Neuronal stem cell (in vitro differentiated cells): ENCODE results near the gene CYB561D2.

ENCODE experiments used
- DNase-seq: peaks from one replicate; pipeline ENCODE4 v3.0.0-alpha.2; 2013; ENCODE audit warnings: low spot score
- H2AFZ ChIP-seq: one replicate; pipeline ENCODE4 v1.6.1; 2013; ENCODE audit warnings: mild to moderate bottlenecking, low read length, inconsistent platforms
- H2AK5ac ChIP-seq: 2 replicates; pipeline ENCODE4 v1.6.1; 2013; ENCODE audit warnings: low read depth, mild to moderate bottlenecking, inconsistent platforms, low read length, moderate library complexity, mixed read lengths
- H2BK120ac ChIP-seq: 2 replicates; pipeline ENCODE4 v1.6.1; 2013; ENCODE audit warnings: low read depth, mild to moderate bottlenecking, inconsistent platforms, low read length, moderate library complexity, mixed read lengths
- H2BK12ac ChIP-seq: one replicate; pipeline ENCODE4 v1.6.1; 2013; ENCODE audit warnings: low read length, inconsistent platforms
- H2BK15ac ChIP-seq: 2 replicates; pipeline ENCODE4 v1.6.1; 2013; ENCODE audit warnings: mild to moderate bottlenecking, low read length, inconsistent platforms, mixed read lengths
- H2BK5ac ChIP-seq: one replicate; pipeline ENCODE4 v1.6.1; 2013; ENCODE audit warnings: inconsistent platforms, mild to moderate bottlenecking, low read length, moderate library complexity
- H3K14ac ChIP-seq: one replicate; pipeline ENCODE4 v1.6.1; 2013; ENCODE audit warnings: low read length, inconsistent platforms
- H3K18ac ChIP-seq: 2 replicates; pipeline ENCODE4 v1.6.1; 2013; ENCODE audit warnings: low read length, inconsistent platforms
- H3K23ac ChIP-seq: 2 replicates; pipeline ENCODE4 v1.6.1; 2013; ENCODE audit warnings: low read depth, mild to moderate bottlenecking, mixed read lengths, low read length, inconsistent platforms; ENCODE audit not compliant: poor library complexity
- H3K27ac ChIP-seq: replicated peaks from 3 replicates; pipeline ENCODE4 v1.5.1; 2013; ENCODE audit warnings: low read length, inconsistent platforms
- H3K27me3 ChIP-seq, 3 experiments: 2 replicates each; pipeline ENCODE4 v1.6.1; 2013; ENCODE audit warnings: low read length in 3 of 3, mild to moderate bottlenecking in 2 of 3, inconsistent platforms in 1 of 3, low read depth in 1 of 3, mixed read lengths in 1 of 3, moderate library complexity in 1 of 3; ENCODE audit not compliant: control insufficient read depth in 3 of 3, insufficient read depth in 3 of 3
- H3K36me3 ChIP-seq, 2 donors: replicated peaks in 1 of 2; 2 replicates each; pipeline ENCODE4 v1.6.1; 2013; ENCODE audit warnings: low read length in 2 of 2; ENCODE audit not compliant: control insufficient read depth in 2 of 2, insufficient read depth in 2 of 2
- H3K4ac ChIP-seq: 2 replicates; pipeline ENCODE4 v1.6.1; 2013; ENCODE audit warnings: inconsistent platforms, mild to moderate bottlenecking, low read length, moderate library complexity
- H3K4me1 ChIP-seq, 2 donors: 1 replicate in 1 of 2; 2 replicates in 1 of 2; pipeline ENCODE4 v1.6.1; 2013; ENCODE audit warnings: low read length in 2 of 2, low read depth in 1 of 2; ENCODE audit not compliant: control insufficient read depth in 2 of 2, insufficient read depth in 1 of 2
- H3K4me2 ChIP-seq: one replicate; pipeline ENCODE4 v1.6.1; 2013; ENCODE audit warnings: mild to moderate bottlenecking, low read length, inconsistent platforms; ENCODE audit not compliant: insufficient read depth, poor library complexity, severe bottlenecking
- H3K4me3 ChIP-seq, 2 donors: 2 replicates each; pipeline ENCODE4 v1.5.1; 2013; ENCODE audit warnings: low read length in 2 of 2, mild to moderate bottlenecking in 2 of 2, inconsistent platforms in 1 of 2, moderate library complexity in 1 of 2
- H3K79me1 ChIP-seq: one replicate; pipeline ENCODE4 v1.6.1; 2013; ENCODE audit warnings: low read depth, mild to moderate bottlenecking, inconsistent platforms, low read length, moderate library complexity
- H3K9ac ChIP-seq: one replicate; pipeline ENCODE4 v1.6.1; 2013; ENCODE audit warnings: mild to moderate bottlenecking, low read depth, low read length, inconsistent platforms; ENCODE audit not compliant: poor library complexity
- H3K9me3 ChIP-seq, 2 donors: replicated peaks in 1 of 2; 2 replicates each; pipeline versions ENCODE3 to v1.6.1; 2013; ENCODE audit warnings: low read length in 2 of 2, mild to moderate bottlenecking in 2 of 2, inconsistent platforms in 1 of 2, low read depth in 1 of 2, mixed read lengths in 1 of 2, moderate library complexity in 1 of 2; ENCODE audit not compliant: control insufficient read depth in 2 of 2, insufficient read depth in 1 of 2
- H4K8ac ChIP-seq: one replicate; pipeline ENCODE4 v1.6.1; 2013; ENCODE audit warnings: low read depth, mild to moderate bottlenecking, inconsistent platforms, low read length, moderate library complexity
- H4K91ac ChIP-seq: one replicate; pipeline ENCODE4 v1.6.1; 2013; ENCODE audit warnings: low read length, low read depth, mild to moderate bottlenecking, inconsistent platforms; ENCODE audit not compliant: poor library complexity
- WGBS, 2 donors: extraction: QIAGEN DNeasy Blood & Tissue Kit; methylation state at CpG; one replicate each; pipeline ENCODE4 v1.1.7; 2013; ENCODE audit warnings: missing lambda C conversion rate in 2 of 2, mixed read lengths in 1 of 2; ENCODE audit not compliant: insufficient read length in 2 of 2, insufficient replicate concordance in 1 of 2; ENCODE audit errors: extremely low coverage in 2 of 2; 5-methylcytosine and 5-hydroxymethylcytosine counted together

CYB561D2 gene

DNA sequence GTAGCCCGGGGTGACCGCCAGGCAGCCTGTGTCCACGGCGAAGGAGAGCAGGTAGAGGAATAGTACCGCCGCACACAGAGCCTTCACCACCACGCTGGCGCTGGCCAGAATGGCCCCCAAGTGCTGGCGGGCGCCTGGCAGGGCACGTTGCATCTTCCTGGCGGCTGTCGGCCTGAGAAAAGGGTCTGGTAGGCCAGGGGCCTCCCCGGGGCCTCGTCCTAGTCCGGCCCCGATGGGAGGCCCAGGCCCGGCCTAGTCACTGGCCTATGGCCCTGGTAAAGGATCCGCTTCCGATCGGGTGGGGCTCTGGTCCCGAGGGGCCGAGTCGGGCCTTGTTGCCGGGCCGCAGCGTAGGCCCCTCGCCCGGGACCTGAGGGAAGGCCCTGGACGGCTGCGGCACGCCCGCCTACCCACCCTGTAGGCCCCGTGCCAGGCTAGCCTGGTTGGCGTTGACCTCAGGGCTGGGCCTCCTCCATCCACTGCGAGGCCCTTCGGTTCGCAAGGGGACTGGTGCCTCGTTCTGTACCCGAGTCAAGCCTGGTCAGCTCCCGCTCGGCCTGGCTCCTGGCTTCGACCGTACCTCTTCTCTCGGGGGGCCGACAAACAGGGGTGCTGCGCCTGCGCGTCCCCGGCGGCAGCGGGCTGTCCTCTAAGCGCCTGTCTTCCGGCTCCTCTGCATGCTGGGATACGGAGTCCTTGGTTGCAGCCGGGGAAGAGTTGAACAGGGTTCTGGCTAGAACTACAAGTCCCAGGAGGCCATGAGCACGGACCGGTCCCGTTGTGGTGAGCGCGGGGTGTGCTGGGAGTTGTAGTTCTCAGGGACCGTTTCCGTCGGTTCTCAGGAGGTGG lies 8.5 kb downstream of the CYB561D2 start, which contains the start of gene TMEM115:
TSS of gene TMEM115 (minus strand) at position 611 of the 849 bp plus-strand sequence. CDS start at position 153, 458 bp downstream.
- Histone ChIP-seq H3K27me3 (peaks cover 0 to 19% (median 2%) of the 10 kb centered on the region in 3 experiments), H2BK15ac (no peak within 1 kb of the TSS), H4K91ac (no peak within 1 kb of the TSS), H3K14ac (peak within 1 kb of the TSS; percentile 87), H3K4me3 (peak within 1 kb of the TSS; percentile 96), H2BK12ac (no peak within 1 kb of the TSS), H3K9ac (peak within 1 kb of the TSS; percentile 100), H2AFZ (peak within 1 kb of the TSS; percentile 92), H3K9me3 (no peaks in the 10 kb centered on the region), H3K27ac (no peak within 1 kb of the TSS), H3K23ac (peak within 1 kb of the TSS; percentile 95), H3K4me2 (peak within 1 kb of the TSS; percentile 94), H3K79me1 (peaks cover 15% of the 10 kb centered on the region), H2BK5ac (peak within 1 kb of the TSS; percentile 40), H2AK5ac (peak within 1 kb of the TSS; percentile 79), H3K18ac (peak within 1 kb of the TSS; percentile 98), H3K4me1 (peaks cover 27 to 29% of the 10 kb centered on the region in 2 donors), H3K4ac (peak within 1 kb of the TSS; percentile 12), H3K36me3 (peaks cover 27 to 41% of the 10 kb centered on the region in 2 donors), H4K8ac (no peak within 1 kb of the TSS), H2BK120ac (no peak within 1 kb of the TSS)
- peak; percentile 96 for DNase-seq
- no CpG with 5 or more reads among the region's 64 CpGs for WGBS, 2 donors

DNA sequence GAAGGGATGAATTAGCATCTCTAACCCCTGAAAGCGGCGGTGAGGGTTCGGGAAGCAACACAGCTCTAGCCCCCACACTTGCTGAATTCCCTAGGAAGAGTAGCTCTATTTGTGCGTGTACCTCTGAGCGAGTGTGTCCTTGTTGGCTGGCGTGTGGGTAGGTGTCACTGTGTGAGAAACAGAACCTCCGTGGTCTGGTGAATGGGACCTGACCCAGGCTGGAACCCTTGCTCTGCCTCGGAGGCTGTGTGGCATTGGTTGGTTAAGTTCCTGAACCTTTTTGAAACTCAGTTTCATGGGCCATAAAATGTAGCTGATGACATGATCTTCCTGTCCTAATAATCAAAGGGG lies 9.1 kb downstream of the CYB561D2 start:
- Histone ChIP-seq H3K27ac (no peak overlapping the region), H3K4me2 (peak overlapping the region; percentile 82), H2BK12ac (no peak overlapping the region), H3K79me1 (peaks cover 17% of the 10 kb centered on the region), H2BK120ac (no peak overlapping the region), H3K27me3 (peaks cover 0 to 25% (median 8%) of the 10 kb centered on the region in 3 experiments), H2AFZ (peak overlapping the region; percentile 92), H4K8ac (no peak overlapping the region), H3K14ac (no peak overlapping the region), H3K4ac (no peak overlapping the region), H2BK5ac (no peak overlapping the region), H3K9ac (no peak overlapping the region), H3K18ac (peak overlapping the region; percentile 5), H3K23ac (no peak overlapping the region), H3K4me3 (peak overlapping the region; percentile 33 to 96), H2BK15ac (no peak overlapping the region), H4K91ac (no peak overlapping the region), H3K9me3 (no peaks in the 10 kb centered on the region), H2AK5ac (peak overlapping the region; percentile 21), H3K4me1 (peaks cover 27 to 35% of the 10 kb centered on the region in 2 donors), H3K36me3 (peaks cover 22 to 35% of the 10 kb centered on the region in 2 donors)
- no CpG with 5 or more reads among the region's 8 CpGs for WGBS, 2 donors
- DNase-seq: no peak

- peak overlapping the region; percentile 93 for H2BK5ac ChIP-seq
- H3K23ac ChIP-seq: peak overlapping the region; percentile 87
- no peak for DNase-seq
- H2AFZ ChIP-seq: peak overlapping the region; percentile 69
- H3K27me3 ChIP-seq: peaks cover 0 to 63% (median 15%) of the 10 kb centered on the region in 3 experiments
- peak overlapping the region; percentile 41 for H3K4ac ChIP-seq
- H3K79me1 ChIP-seq: peaks cover 2% of the 10 kb centered on the region
- no peaks in the 10 kb centered on the region for H3K9me3 ChIP-seq
- peak overlapping the region; percentile 96 for H3K18ac ChIP-seq
- H3K4me3 ChIP-seq: peak overlapping the region; percentile 28 to 75
- peak overlapping the region; percentile 99 for H2BK15ac ChIP-seq
- no peaks in the 10 kb centered on the region for H3K36me3 ChIP-seq
- H3K14ac ChIP-seq: peak overlapping the region; percentile 9
- WGBS, 2 donors: no CpG with 5 or more reads among the region's 48 CpGs
- H2BK12ac ChIP-seq: no peak overlapping the region
- peak overlapping the region; percentile 96 for H3K9ac ChIP-seq
- H2AK5ac ChIP-seq: peak overlapping the region; percentile 97
- H2BK120ac ChIP-seq: peak overlapping the region; percentile 54
- H4K8ac ChIP-seq: peak overlapping the region; percentile 72
- H3K4me1 ChIP-seq: peaks cover 4 to 13% of the 10 kb centered on the region in 2 donors
- H4K91ac ChIP-seq: no peak overlapping the region
- peak overlapping the region; percentile 95 for H3K4me2 ChIP-seq
- no peak overlapping the region for H3K27ac ChIP-seq
Measured at GRCh38 chr3:50364573-50365079, 14.0 kb downstream of the CYB561D2 start.
